Endodermal cell (in vitro differentiated cells): ENCODE measurements around the gene UGT1A10. TPM values are rescaled to one million over a fixed set of nuclear protein-coding genes. Genes with fewer than 3 reads are reported as not detected.

Experiments
- DNase-seq: peaks from one replicate; pipeline ENCODE4 v3.0.0-alpha.2; 2017
- H3K27ac ChIP-seq: 2 replicates; pipeline ENCODE4 v1.5.1; 2013; ENCODE audit warnings: mild to moderate bottlenecking, low read depth, low read length, moderate library complexity
- H3K27me3 ChIP-seq: 2 replicates; pipeline ENCODE4 v1.6.1; 2013; ENCODE audit warnings: mild to moderate bottlenecking, low read length, moderate library complexity; ENCODE audit not compliant: insufficient read depth, control insufficient read depth, poor library complexity, severe bottlenecking
- H3K36me3 ChIP-seq: 2 replicates; pipeline ENCODE4 v1.7.0; 2013; ENCODE audit warnings: mild to moderate bottlenecking, low read length, moderate library complexity; ENCODE audit not compliant: control insufficient read depth, insufficient read depth
- H3K4me1 ChIP-seq: one replicate; pipeline ENCODE4 v1.7.0; 2013; ENCODE audit warnings: low read length; ENCODE audit not compliant: control insufficient read depth, insufficient read depth
- H3K4me3 ChIP-seq: 2 replicates; pipeline ENCODE4 v1.5.1; 2013; ENCODE audit warnings: mild to moderate bottlenecking, low read length, moderate library complexity
- H3K9ac ChIP-seq: 2 replicates; pipeline ENCODE4 v1.6.1; 2013; ENCODE audit warnings: mild to moderate bottlenecking, low read length, moderate library complexity; ENCODE audit not compliant: poor library complexity, severe bottlenecking; ENCODE audit errors: extremely low read depth
- H3K9me3 ChIP-seq: 2 replicates; pipeline ENCODE4 v1.6.1; 2013; ENCODE audit warnings: mild to moderate bottlenecking, low read length, moderate library complexity; ENCODE audit not compliant: control insufficient read depth
- H3K27ac Mint-ChIP-seq: 2 replicates; pipeline ENCODE4 v1.8.0; 2020; ENCODE audit warnings: mixed read lengths
- H3K27me3 Mint-ChIP-seq: 2 replicates; pipeline ENCODE4 v1.8.0; 2021; ENCODE audit warnings: mild to moderate bottlenecking, mixed read lengths; ENCODE audit not compliant: insufficient read depth
- H3K36me3 Mint-ChIP-seq: 2 replicates; pipeline ENCODE4 v1.8.0; 2020; ENCODE audit warnings: low read depth, mixed read lengths
- H3K4me1 Mint-ChIP-seq: 2 replicates; pipeline ENCODE4 v1.8.0; 2020; ENCODE audit warnings: mixed read lengths
- H3K4me3 Mint-ChIP-seq: 2 replicates; pipeline ENCODE4 v1.8.0; 2020; ENCODE audit warnings: mild to moderate bottlenecking, moderate library complexity, mixed read lengths
- H3K9me3 Mint-ChIP-seq: 2 replicates; pipeline ENCODE4 v1.8.0; 2020; ENCODE audit warnings: mild to moderate bottlenecking, mixed read lengths
- CTCF ChIP-seq: fragments of 200-600 bp; sonication (generic); conservative IDR thresholded peaks from 2 replicates; pipeline ENCODE4 v1.5.0; 2021; ENCODE audit warnings: antibody characterized with exemption, mild to moderate bottlenecking
- WGBS, 2 experiments: methylation state at CpG; one replicate each; pipeline versions ENCODE4 v1.1.5 to v1.1.7; 2013; ENCODE audit warnings: missing lambda C conversion rate in 2 of 2, mixed read lengths in 1 of 2; ENCODE audit not compliant: insufficient coverage in 1 of 2, insufficient read length in 1 of 2; 5-methylcytosine and 5-hydroxymethylcytosine counted together
- total RNA-seq, 2 donors: library from RNA; stranded (reverse); fragmentation: NEBNext Ultra II Directional in 1 of 2; extraction: Animal tissue kit (Norgen Biotek cat#: 25700) in 1 of 2; gene quantifications; 2 replicates in 1 of 2; 3 replicates in 1 of 2; pipeline ENCODE4 v1.2.1, GENCODE V29; 2021

UGT1A10 gene
- total RNA-seq, 2 donors from 2014 or later, result 0.13 TPM; not detected in 1

GRCh38 chr2:233789554-233789953 is 153.3 kb downstream of the UGT1A10 start:
- Mint-ChIP-seq H3K27ac (no peak overlapping the region), H3K4me1 (no peaks in the 10 kb centered on the region), H3K27me3 (no peaks in the 10 kb centered on the region), H3K9me3 (peaks cover 4% of the 10 kb centered on the region), H3K36me3 (no peaks in the 10 kb centered on the region), H3K4me3 (no peak overlapping the region)
- Histone ChIP-seq H3K9me3 (no peaks in the 10 kb centered on the region), H3K27ac (no peak overlapping the region), H3K4me3 (no peak overlapping the region), H3K27me3 (no peaks in the 10 kb centered on the region), H3K36me3 (no peaks in the 10 kb centered on the region), H3K9ac (no peak overlapping the region), H3K4me1 (no peaks in the 10 kb centered on the region)
- DNase-seq, result no peak
- WGBS, 2 experiments, result 91 to 98% methylated on average over 6 to 7 of the region's 7 CpGs
- TF ChIP-seq CTCF, result no peak

GRCh38 chr2:233791151-233791882 is 155.1 kb downstream of the UGT1A10 start:
- H3K27ac Mint-ChIP-seq, result no peak overlapping the region
- no peak for DNase-seq

GRCh38 chr2:233791883-233792329 is 155.7 kb downstream of the UGT1A10 start:
- DNase-seq, result no peak
- no peaks in the 10 kb centered on the region for H3K9me3 ChIP-seq
- Mint-ChIP-seq H3K9me3 (no peaks in the 10 kb centered on the region), H3K36me3 (no peaks in the 10 kb centered on the region), H3K4me1 (no peaks in the 10 kb centered on the region), H3K4me3 (no peak overlapping the region), H3K27ac (no peak overlapping the region), H3K27me3 (no peaks in the 10 kb centered on the region)
- no peak overlapping the region for H3K27ac ChIP-seq
- no peak overlapping the region for H3K9ac ChIP-seq
- H3K27me3 ChIP-seq, result no peaks in the 10 kb centered on the region
- H3K36me3 ChIP-seq, result no peaks in the 10 kb centered on the region
- no peak overlapping the region for H3K4me3 ChIP-seq
- 86 to 98% methylated on average over 8 to 9 of the region's 9 CpGs for WGBS, 2 experiments
- TF ChIP-seq CTCF, result no peak
- H3K4me1 ChIP-seq, result no peaks in the 10 kb centered on the region

More at GRCh38 chr2:233791151-233791882, 155.1 kb downstream of the UGT1A10 start:
- WGBS, 2 experiments, result 87 to 95% methylated on average over 13 to 18 of the region's 18 CpGs
- H3K4me1 ChIP-seq, result no peaks in the 10 kb centered on the region
- no peak overlapping the region for H3K27ac ChIP-seq
- Mint-ChIP-seq H3K27me3 (no peaks in the 10 kb centered on the region), H3K4me1 (no peaks in the 10 kb centered on the region), H3K36me3 (no peaks in the 10 kb centered on the region), H3K4me3 (no peak overlapping the region), H3K9me3 (peaks cover under 1% of the 10 kb centered on the region)
- H3K9ac ChIP-seq, result no peak overlapping the region
- no peak for TF ChIP-seq CTCF
- no peaks in the 10 kb centered on the region for H3K27me3 ChIP-seq
- no peaks in the 10 kb centered on the region for H3K9me3 ChIP-seq
- no peak overlapping the region for H3K4me3 ChIP-seq
- no peaks in the 10 kb centered on the region for H3K36me3 ChIP-seq
